HG03039 (cell line): ENCODE measurements around the gene P4HA2.

Experiments used
- ATAC-seq: cut with Tn5 transposase; IDR thresholded peaks from one replicate; pipeline ENCODE4 v1.9.1; 2021; ENCODE audit warnings: mild to moderate bottlenecking, moderate library complexity; ENCODE audit not compliant: unreplicated experiment

The P4HA2 gene

GRCh38 chr5:132204371-132205135 is 23.1 kb downstream of the P4HA2 start:
- no peak for ATAC-seq

- ATAC-seq = no peak
Measured at GRCh38 chr5:132203916-132204315, 23.7 kb downstream of the P4HA2 start.

GRCh38 chr5:132203464-132203818 is 24.2 kb downstream of the P4HA2 start:
- no peak for ATAC-seq

- ATAC-seq = no peak
Measured at GRCh38 chr5:132202711-132203463, 24.8 kb downstream of the P4HA2 start.

GRCh38 chr5:132199116-132199680 is 28.5 kb downstream of the P4HA2 start:
- no peak for ATAC-seq

GRCh38 chr5:132198571-132198970 is 29.1 kb downstream of the P4HA2 start:
- ATAC-seq = no peak

- ATAC-seq = no peak
Measured at GRCh38 chr5:132195727-132196126, 31.9 kb downstream of the P4HA2 start.

- ATAC-seq = no peak
Measured at GRCh38 chr5:132193165-132193694, 34.4 kb downstream of the P4HA2 start.

GRCh38 chr5:132190161-132190817 is 37.4 kb downstream of the P4HA2 start:
- peak; percentile 87 for ATAC-seq

GRCh38 chr5:132184588-132184987 is 43.1 kb downstream of the P4HA2 start:
- no peak for ATAC-seq

GRCh38 chr5:132183723-132184122 is 43.9 kb downstream of the P4HA2 start:
- ATAC-seq = no peak

- no peak for ATAC-seq
Measured at GRCh38 chr5:132182359-132183040, 45.2 kb downstream of the P4HA2 start.

GRCh38 chr5:132181011-132181629 is 46.5 kb downstream of the P4HA2 start:
- no peak for ATAC-seq

GRCh38 chr5:132180134-132180745 is 47.4 kb downstream of the P4HA2 start:
- ATAC-seq = no peak

GRCh38 chr5:132179405-132179804 is 48.2 kb downstream of the P4HA2 start:
- no peak for ATAC-seq

- no peak for ATAC-seq
Measured at GRCh38 chr5:132177691-132178149, 49.9 kb downstream of the P4HA2 start.

- no peak for ATAC-seq
Measured at GRCh38 chr5:132176987-132177386, 50.7 kb downstream of the P4HA2 start.

- ATAC-seq = no peak
Measured at GRCh38 chr5:132176521-132176945, 51.1 kb downstream of the P4HA2 start.

- ATAC-seq = no peak
Measured at GRCh38 chr5:132162945-132163344, 64.7 kb downstream of the P4HA2 start.
